Ishikawa (cell line): ENCODE results near the gene C1QTNF3.

Experiments
- CEBPB ChIP-seq: IDR thresholded peaks from 2 replicates; pipeline ENCODE4 v1.6.1; 2012
- CREB1 ChIP-seq: IDR thresholded peaks from 2 replicates; pipeline ENCODE4 v1.6.1; 2012; ENCODE audit warnings: low read depth
- EGR1 ChIP-seq: IDR thresholded peaks from 2 replicates; pipeline ENCODE4 v1.6.1; 2012
- EP300 ChIP-seq: IDR thresholded peaks from 2 replicates; pipeline ENCODE4 v1.6.1; 2012; ENCODE audit warnings: borderline replicate concordance
- FOXM1 ChIP-seq: IDR thresholded peaks from 2 replicates; pipeline ENCODE4 v1.6.1; 2012; ENCODE audit warnings: low read depth, borderline replicate concordance
- MAX ChIP-seq: IDR thresholded peaks from 2 replicates; pipeline ENCODE4 v1.6.1; 2012
- NFIC ChIP-seq: IDR thresholded peaks from 2 replicates; pipeline ENCODE4 v1.6.1; 2012
- RAD21 ChIP-seq: IDR thresholded peaks from 2 replicates; pipeline ENCODE4 v1.6.1; 2012; ENCODE audit warnings: low read depth
- TAF1 ChIP-seq: IDR thresholded peaks from 2 replicates; pipeline ENCODE4 v1.6.1; 2012; ENCODE audit warnings: low read depth, mild to moderate bottlenecking
- TCF12 ChIP-seq: IDR thresholded peaks from 2 replicates; pipeline ENCODE4 v1.6.1; 2012; ENCODE audit warnings: low read depth
- TEAD4 ChIP-seq: IDR thresholded peaks from 2 replicates; pipeline ENCODE4 v1.6.1; 2012
- YY1 ChIP-seq: IDR thresholded peaks from 2 replicates; pipeline ENCODE4 v1.6.1; 2012; ENCODE audit warnings: low read depth
- ZBTB7A ChIP-seq: IDR thresholded peaks from 2 replicates; pipeline ENCODE4 v1.6.1; 2012; ENCODE audit warnings: low read depth
- TF ChIP-seq, protein P1 (sequence below): IDR thresholded peaks from 2 replicates; pipeline ENCODE4 v1.6.1; 2012; ENCODE audit warnings: low read depth, mild to moderate bottlenecking
- TF ChIP-seq, protein P2 (sequence below): IDR thresholded peaks from 2 replicates; pipeline ENCODE4 v1.6.1; 2012

C1QTNF3 gene

GRCh38 chr5:33976307-33976706, 66.7 kb downstream of the C1QTNF3 start:
- TF ChIP-seq ZBTB7A (no peak), CREB1 (no peak), NFIC (no peak), TEAD4 (no peak), RAD21 (no peak), EGR1 (no peak), CEBPB (no peak), TAF1 (no peak), TCF12 (no peak), FOXM1 (no peak), MAX (no peak), YY1 (no peak)
- TF ChIP-seq, protein P1, sequence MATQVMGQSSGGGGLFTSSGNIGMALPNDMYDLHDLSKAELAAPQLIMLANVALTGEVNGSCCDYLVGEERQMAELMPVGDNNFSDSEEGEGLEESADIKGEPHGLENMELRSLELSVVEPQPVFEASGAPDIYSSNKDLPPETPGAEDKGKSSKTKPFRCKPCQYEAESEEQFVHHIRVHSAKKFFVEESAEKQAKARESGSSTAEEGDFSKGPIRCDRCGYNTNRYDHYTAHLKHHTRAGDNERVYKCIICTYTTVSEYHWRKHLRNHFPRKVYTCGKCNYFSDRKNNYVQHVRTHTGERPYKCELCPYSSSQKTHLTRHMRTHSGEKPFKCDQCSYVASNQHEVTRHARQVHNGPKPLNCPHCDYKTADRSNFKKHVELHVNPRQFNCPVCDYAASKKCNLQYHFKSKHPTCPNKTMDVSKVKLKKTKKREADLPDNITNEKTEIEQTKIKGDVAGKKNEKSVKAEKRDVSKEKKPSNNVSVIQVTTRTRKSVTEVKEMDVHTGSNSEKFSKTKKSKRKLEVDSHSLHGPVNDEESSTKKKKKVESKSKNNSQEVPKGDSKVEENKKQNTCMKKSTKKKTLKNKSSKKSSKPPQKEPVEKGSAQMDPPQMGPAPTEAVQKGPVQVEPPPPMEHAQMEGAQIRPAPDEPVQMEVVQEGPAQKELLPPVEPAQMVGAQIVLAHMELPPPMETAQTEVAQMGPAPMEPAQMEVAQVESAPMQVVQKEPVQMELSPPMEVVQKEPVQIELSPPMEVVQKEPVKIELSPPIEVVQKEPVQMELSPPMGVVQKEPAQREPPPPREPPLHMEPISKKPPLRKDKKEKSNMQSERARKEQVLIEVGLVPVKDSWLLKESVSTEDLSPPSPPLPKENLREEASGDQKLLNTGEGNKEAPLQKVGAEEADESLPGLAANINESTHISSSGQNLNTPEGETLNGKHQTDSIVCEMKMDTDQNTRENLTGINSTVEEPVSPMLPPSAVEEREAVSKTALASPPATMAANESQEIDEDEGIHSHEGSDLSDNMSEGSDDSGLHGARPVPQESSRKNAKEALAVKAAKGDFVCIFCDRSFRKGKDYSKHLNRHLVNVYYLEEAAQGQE, result no peak
- TF ChIP-seq, protein P2, sequence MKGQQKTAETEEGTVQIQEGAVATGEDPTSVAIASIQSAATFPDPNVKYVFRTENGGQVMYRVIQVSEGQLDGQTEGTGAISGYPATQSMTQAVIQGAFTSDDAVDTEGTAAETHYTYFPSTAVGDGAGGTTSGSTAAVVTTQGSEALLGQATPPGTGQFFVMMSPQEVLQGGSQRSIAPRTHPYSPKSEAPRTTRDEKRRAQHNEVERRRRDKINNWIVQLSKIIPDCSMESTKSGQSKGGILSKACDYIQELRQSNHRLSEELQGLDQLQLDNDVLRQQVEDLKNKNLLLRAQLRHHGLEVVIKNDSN, result no peak

GRCh38 chr5:33975852-33976251, 67.2 kb downstream of the C1QTNF3 start:
- TF ChIP-seq EP300 (no peak), TAF1 (no peak), ZBTB7A (no peak), TEAD4 (no peak), YY1 (no peak), NFIC (no peak), EGR1 (no peak), RAD21 (no peak), CREB1 (no peak), MAX (no peak), TCF12 (no peak), FOXM1 (no peak)
- TF ChIP-seq, protein P2, result no peak
- TF ChIP-seq, protein P1, result no peak

- TF ChIP-seq FOXM1 (no peak), YY1 (no peak), MAX (no peak), ZBTB7A (no peak), CREB1 (no peak), EGR1 (no peak), NFIC (no peak), RAD21 (no peak), TCF12 (no peak), TEAD4 (no peak), CEBPB (no peak), EP300 (no peak), TAF1 (no peak)
- TF ChIP-seq, protein P2, result no peak
- TF ChIP-seq, protein P1, result no peak
Measured at GRCh38 chr5:33973271-33973670, 69.7 kb downstream of the C1QTNF3 start.
